IMR-90 (cell line): ENCODE data around the gene DGKQ. TPM values are rescaled to one million over a fixed set of nuclear protein-coding genes. Genes with fewer than 3 reads are reported as not detected.

Source experiments
- ATAC-seq: fragments of 200-7000 bp; cut with Tn5 transposase; 2 replicates; pipeline ENCODE4 v1.9.1; 2020; ENCODE audit warnings: low read depth, mild to moderate bottlenecking, moderate library complexity
- BruUV-seq: library from RNA; stranded (reverse); fragments of 400-500 nt; replicated peaks from 2 replicates; lab custom pipeline; 2021; lab: Mats Ljungman, UMichigan
- CTCF ChIA-PET: fragments of 300-600 bp; formaldehyde crosslinking; extraction: SDS; loops from one replicate; lab custom pipeline; 2021; ENCODE audit warnings: antibody characterized with exemption; lab: Yijun Ruan, JAX
- POLR2A ChIA-PET: fragments of 300-600 bp; sonication (Branson Sonifier 250); formaldehyde crosslinking; loops from one replicate; lab custom pipeline; 2022; ENCODE audit warnings: antibody characterized with exemption; ENCODE audit not compliant: unreplicated experiment; lab: Charles Lee
- DNase-seq: peaks from one replicate; pipeline ENCODE4 v3.0.0; 2013
- H2AFZ ChIP-seq: replicated peaks from 2 replicates; pipeline ENCODE3; 2013; ENCODE audit warnings: low read length, mild to moderate bottlenecking; ENCODE audit not compliant: poor library complexity
- H2AK5ac ChIP-seq: 2 replicates; pipeline ENCODE4 v1.6.1; 2013; ENCODE audit warnings: low read depth, low read length, inconsistent platforms
- H2AK9ac ChIP-seq: replicated peaks from 2 replicates; pipeline ENCODE3; 2013; ENCODE audit warnings: mild to moderate bottlenecking, low read depth, low read length, moderate library complexity; ENCODE audit not compliant: poor library complexity
- H2BK120ac ChIP-seq: 2 replicates; pipeline ENCODE4 v1.6.1; 2013; ENCODE audit warnings: low read depth, low read length, inconsistent platforms
- H2BK15ac ChIP-seq: 3 replicates; pipeline ENCODE4 v1.6.1; 2013; ENCODE audit warnings: low read depth, low read length, inconsistent platforms
- H2BK20ac ChIP-seq: 2 replicates; pipeline ENCODE4 v1.6.1; 2013; ENCODE audit warnings: low read depth, mild to moderate bottlenecking, inconsistent platforms, low read length, moderate library complexity
- H2BK5ac ChIP-seq: 2 replicates; pipeline ENCODE4 v1.6.1; 2013; ENCODE audit warnings: mild to moderate bottlenecking, low read depth, low read length, inconsistent platforms; ENCODE audit not compliant: poor library complexity, severe bottlenecking
- H3K14ac ChIP-seq: replicated peaks from 2 replicates; pipeline ENCODE4 v1.6.1; 2013; ENCODE audit warnings: low read depth, low read length, inconsistent platforms
- H3K18ac ChIP-seq: 2 replicates; pipeline ENCODE4 v1.6.1; 2013; ENCODE audit warnings: low read depth, low read length, control low read depth
- H3K23ac ChIP-seq: 2 replicates; pipeline ENCODE4 v1.6.1; 2013; ENCODE audit warnings: low read depth, low read length, inconsistent platforms
- H3K27ac ChIP-seq: 2 replicates; pipeline ENCODE4 v1.5.1; 2013; ENCODE audit warnings: mild to moderate bottlenecking, control low read depth, low read length; ENCODE audit not compliant: insufficient read depth
- H3K27me3 ChIP-seq: 2 replicates; pipeline ENCODE4 v1.6.1; 2013; ENCODE audit warnings: low read length; ENCODE audit not compliant: control insufficient read depth, insufficient read depth
- H3K36me3 ChIP-seq: 2 replicates; pipeline ENCODE4 v1.6.1; 2013; ENCODE audit warnings: low read length, mixed read lengths; ENCODE audit not compliant: control insufficient read depth, insufficient read depth
- H3K4ac ChIP-seq: 2 replicates; pipeline ENCODE4 v1.6.1; 2013; ENCODE audit warnings: low read depth, low read length, inconsistent platforms
- H3K4me1 ChIP-seq: 2 replicates; pipeline ENCODE4 v1.6.1; 2013; ENCODE audit warnings: low read length, mixed read lengths; ENCODE audit not compliant: control insufficient read depth, insufficient read depth
- H3K4me2 ChIP-seq: 2 replicates; pipeline ENCODE4 v1.6.1; 2013; ENCODE audit warnings: low read depth, mild to moderate bottlenecking, control low read depth, low read length, moderate library complexity
- H3K4me3 ChIP-seq: 2 replicates; pipeline ENCODE4 v1.5.1; 2013; ENCODE audit warnings: low read depth, mild to moderate bottlenecking, control low read depth, low read length, moderate library complexity; ENCODE audit not compliant: insufficient read depth
- H3K56ac ChIP-seq: 2 replicates; pipeline ENCODE4 v1.6.1; 2013; ENCODE audit warnings: low read length, inconsistent platforms; ENCODE audit not compliant: insufficient read depth; ENCODE audit errors: extremely low read depth
- H3K79me1 ChIP-seq, 2 experiments: 2 replicates each; pipeline ENCODE4 v1.6.1; 2013; ENCODE audit warnings: low read length in 2 of 2, inconsistent platforms in 1 of 2, low read depth in 1 of 2
- H3K9ac ChIP-seq: 2 replicates; pipeline ENCODE4 v1.6.1; 2013; ENCODE audit warnings: low read depth, low read length, control low read depth
- H3K9me1 ChIP-seq: 2 replicates; pipeline ENCODE4 v1.6.1; 2013; ENCODE audit warnings: low read length, inconsistent platforms; ENCODE audit not compliant: insufficient read depth
- H3K9me3 ChIP-seq: 2 replicates; pipeline ENCODE4 v1.6.1; 2013; ENCODE audit warnings: low read length; ENCODE audit not compliant: control insufficient read depth, insufficient read depth
- H4K20me1 ChIP-seq: 2 replicates; pipeline ENCODE4 v1.6.1; 2013; ENCODE audit warnings: low read length, inconsistent platforms; ENCODE audit not compliant: insufficient read depth
- H4K5ac ChIP-seq: 2 replicates; pipeline ENCODE4 v1.6.1; 2013; ENCODE audit warnings: mild to moderate bottlenecking, low read depth, low read length, control low read depth
- H4K8ac ChIP-seq, 2 experiments: 2 replicates each; pipeline ENCODE4 v1.6.1; 2013; ENCODE audit warnings: low read depth in 2 of 2, low read length in 2 of 2, control low read depth in 1 of 2, inconsistent platforms in 1 of 2
- H4K91ac ChIP-seq: 2 replicates; pipeline ENCODE4 v1.6.1; 2013; ENCODE audit warnings: low read depth, low read length, inconsistent platforms; ENCODE audit not compliant: insufficient read depth
- CHD1 ChIP-seq: IDR thresholded peaks from 2 replicates; pipeline ENCODE4 v1.6.1; 2012; ENCODE audit warnings: low read depth, low read length, improper control_type of control experiment
- MXI1 ChIP-seq: IDR thresholded peaks from 2 replicates; pipeline ENCODE4 v1.6.1; 2012; ENCODE audit warnings: low read depth, mild to moderate bottlenecking, low read length, moderate library complexity, borderline replicate concordance
- RAD21 ChIP-seq: IDR thresholded peaks from 2 replicates; pipeline ENCODE4 v1.6.1; 2012; ENCODE audit warnings: low read length, improper control_type of control experiment
- RCOR1 ChIP-seq: IDR thresholded peaks from 2 replicates; pipeline ENCODE4 v1.6.1; 2012; ENCODE audit warnings: mild to moderate bottlenecking, low read length, improper control_type of control experiment; ENCODE audit not compliant: insufficient replicate concordance
- WGBS, 2 experiments: methylation state at CpG; one replicate each; pipeline versions ENCODE4 v1.1.5 to v1.1.7; 2013; ENCODE audit warnings: missing lambda C conversion rate in 2 of 2; ENCODE audit not compliant: insufficient read length in 1 of 2; ENCODE audit errors: extremely low coverage in 2 of 2; 5-methylcytosine and 5-hydroxymethylcytosine counted together
- dilution Hi-C: fragments of 300-500 bp; cut with HindIII; formaldehyde crosslinking; loops from one replicate; pipeline ENCODE4 v1.14.3; 2018; ENCODE audit warnings: low sequenced_read_pairs; ENCODE audit not compliant: unreplicated experiment
- in situ Hi-C: fragments of 300-500 bp; cut with MboI; formaldehyde crosslinking; loops from 3 replicates; pipeline ENCODE4 v1.14.3; 2019; ENCODE audit warnings: low sequenced_read_pairs, inconsistent platforms, mixed read lengths
- intact Hi-C: fragments of 100-400 bp; cut with micrococcal nuclease; formaldehyde crosslinking; loops from 2 replicates; pipeline ENCODE4 v1.10.0; 2022
- polyA plus RNA-seq, 3 experiments: library from polyadenylated mRNA; depleted of rRNA; stranded (reverse); fragments of >200 nt; gene quantifications; 2 replicates each; pipeline ENCODE4 v1.2.3, GENCODE V29; 2012; ENCODE audit warnings: low replicate concordance in 1 of 3
- total RNA-seq: library from RNA; depleted of rRNA; stranded (reverse); fragments of >200 nt; gene quantifications from 2 replicates; pipeline ENCODE4 v1.2.3, GENCODE V29; 2012; rRNA removed
- TF ChIP-seq, protein P1 (sequence below): fragments of 150-350 bp; IDR thresholded peaks from 2 replicates; pipeline ENCODE4 v1.6.1; 2017; ENCODE audit warnings: mild to moderate bottlenecking, antibody characterized with exemption, low read length, low read depth
- TF ChIP-seq, protein P2 (sequence below): fragments of 150-350 bp; IDR thresholded peaks from 2 replicates; pipeline ENCODE4 v1.6.1; 2016; ENCODE audit warnings: low read depth, mild to moderate bottlenecking, low read length, moderate library complexity, borderline replicate concordance

The DGKQ gene
- total and polyA plus RNA-seq, 2 of the 4 experiments (the other 2 are of a cell fraction), result 4.3 to 15.6 TPM

- no peak overlapping the region for H2BK120ac ChIP-seq
- in situ Hi-C loops (no loop called here), dilution Hi-C loops (no loop called here), intact Hi-C loops (no loop called here)
- no peak overlapping the region for H2AK9ac ChIP-seq
- peaks cover 7% of the 10 kb centered on the region; the same call in 1 of the 2 replicates for H3K9me1 ChIP-seq
- peaks cover 20% of the 10 kb centered on the region for H3K36me3 ChIP-seq
- H3K9me3 ChIP-seq, result no peaks in the 10 kb centered on the region
- H4K5ac ChIP-seq, result no peak overlapping the region
- no peak overlapping the region for H3K4me3 ChIP-seq
- no peak overlapping the region for H2AFZ ChIP-seq
- H2BK20ac ChIP-seq, result no peak overlapping the region
- no TSS peak for BruUV-seq
- H2AK5ac ChIP-seq, result no peak overlapping the region
- H3K4me1 ChIP-seq, result peaks cover 5% of the 10 kb centered on the region; the same call in 1 of the 2 replicates
- TF ChIP-seq, protein P1, sequence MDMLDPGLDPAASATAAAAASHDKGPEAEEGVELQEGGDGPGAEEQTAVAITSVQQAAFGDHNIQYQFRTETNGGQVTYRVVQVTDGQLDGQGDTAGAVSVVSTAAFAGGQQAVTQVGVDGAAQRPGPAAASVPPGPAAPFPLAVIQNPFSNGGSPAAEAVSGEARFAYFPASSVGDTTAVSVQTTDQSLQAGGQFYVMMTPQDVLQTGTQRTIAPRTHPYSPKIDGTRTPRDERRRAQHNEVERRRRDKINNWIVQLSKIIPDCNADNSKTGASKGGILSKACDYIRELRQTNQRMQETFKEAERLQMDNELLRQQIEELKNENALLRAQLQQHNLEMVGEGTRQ, result no peak
- TF ChIP-seq CHD1 (no peak), MXI1 (no peak), RCOR1 (no peak), RAD21 (no peak)
- TF ChIP-seq, protein P2, sequence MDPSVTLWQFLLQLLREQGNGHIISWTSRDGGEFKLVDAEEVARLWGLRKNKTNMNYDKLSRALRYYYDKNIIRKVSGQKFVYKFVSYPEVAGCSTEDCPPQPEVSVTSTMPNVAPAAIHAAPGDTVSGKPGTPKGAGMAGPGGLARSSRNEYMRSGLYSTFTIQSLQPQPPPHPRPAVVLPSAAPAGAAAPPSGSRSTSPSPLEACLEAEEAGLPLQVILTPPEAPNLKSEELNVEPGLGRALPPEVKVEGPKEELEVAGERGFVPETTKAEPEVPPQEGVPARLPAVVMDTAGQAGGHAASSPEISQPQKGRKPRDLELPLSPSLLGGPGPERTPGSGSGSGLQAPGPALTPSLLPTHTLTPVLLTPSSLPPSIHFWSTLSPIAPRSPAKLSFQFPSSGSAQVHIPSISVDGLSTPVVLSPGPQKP, result no peak
- 95% methylated on average over 15 of the region's 26 CpGs; no CpG with 5 or more reads in 1 of the 2 experiments for WGBS, 2 experiments
- H3K79me1 ChIP-seq, result peaks cover 22 to 72% of the 10 kb centered on the region in 2 experiments
- no peak overlapping the region for H4K8ac ChIP-seq
- H2BK5ac ChIP-seq, result no peak overlapping the region
- no peak overlapping the region for H3K18ac ChIP-seq
- H3K4me2 ChIP-seq, result no peak overlapping the region
- no peak overlapping the region for H3K56ac ChIP-seq
- H3K27me3 ChIP-seq, result no peaks in the 10 kb centered on the region
- POLR2A ChIA-PET, result no interaction called here
- no peak overlapping the region for H3K4ac ChIP-seq
- H3K9ac ChIP-seq, result no peak overlapping the region
- CTCF ChIA-PET, result no interaction called here
- H3K27ac ChIP-seq, result no peak overlapping the region
- DNase-seq (no peak), ATAC-seq (no peak)
- no peak overlapping the region for H3K23ac ChIP-seq
- no peak overlapping the region for H2BK15ac ChIP-seq
- no peak overlapping the region for H4K91ac ChIP-seq
- H4K20me1 ChIP-seq, result peaks cover 64% of the 10 kb centered on the region
- no peak overlapping the region for H3K14ac ChIP-seq
These were observed 64.2 kb downstream of the DGKQ start for GRCh38 chr4:909131-909571.

Other genes with a start within 250 kb of the DGKQ start
- not detected in 2 replicates for gene CPLX1, start 147.4 kb downstream of the DGKQ start, total RNA-seq
- gene CPLX1, start 147.4 kb downstream of the DGKQ start, polyA plus RNA-seq (2012; rRNA removed), result 0.05 and 0.06 TPM in 2 replicates
- 34.4 and 133 TPM in 2 replicates for gene GAK, start 41.3 kb downstream of the DGKQ start, total RNA-seq
- gene GAK, start 41.3 kb downstream of the DGKQ start, polyA plus RNA-seq (2012; rRNA removed), result 44.6 and 45.1 TPM in 2 replicates
- 7.7 and 9.2 TPM in 2 replicates for gene TMEM175, start 41.1 kb downstream of the DGKQ start, total RNA-seq
- 41.9 and 47.4 TPM in 2 replicates for gene TMEM175, start 41.1 kb downstream of the DGKQ start, polyA plus RNA-seq (2012; rRNA removed)
- 0.72 and 1.7 TPM in 2 replicates for gene IDUA, start 13.5 kb upstream of the DGKQ start, total RNA-seq
- 12.5 and 16.7 TPM in 2 replicates for gene IDUA, start 13.5 kb upstream of the DGKQ start, polyA plus RNA-seq (2012; rRNA removed)
- gene SLC26A1, start 19.8 kb upstream of the DGKQ start, total RNA-seq, result not detected in 2 replicates
- gene SLC26A1, start 19.8 kb upstream of the DGKQ start, polyA plus RNA-seq (2012; rRNA removed), result 0.09 and 0.13 TPM in 2 replicates
- 43.3 and 49.3 TPM in 2 replicates for gene FGFRL1, start 38.1 kb upstream of the DGKQ start, total RNA-seq
- 78.8 and 87.3 TPM in 2 replicates for gene FGFRL1, start 38.1 kb upstream of the DGKQ start, polyA plus RNA-seq (2012; rRNA removed)
- under 0.01 TPM in 2 replicates for gene RNF212, start 140.0 kb upstream of the DGKQ start, total RNA-seq
- 0.46 and 0.51 TPM in 2 replicates for gene RNF212, start 140.0 kb upstream of the DGKQ start, polyA plus RNA-seq (2012; rRNA removed)
- 21.1 and 21.7 TPM in 2 replicates for gene SPON2, start 199.0 kb upstream of the DGKQ start, total RNA-seq
- 177 and 209 TPM in 2 replicates for gene SPON2, start 199.0 kb upstream of the DGKQ start, polyA plus RNA-seq (2012; rRNA removed)